HepG2 (cell line): ENCODE measurements around the gene DSTYK.

Experiments
- CBX2 ChIP-seq, 2 experiments: fragments of 200-600 bp in 1 of 2; sonication (generic); formaldehyde crosslinking in 1 of 2; IDR thresholded peaks; 2 replicates each; pipeline versions ENCODE4 v1.7.0 to v1.8.1; 2018 to 2022; ENCODE audit warnings: low read depth in 2 of 2, low read length in 1 of 2, mild to moderate bottlenecking in 1 of 2, missing genetic modification reagents in 1 of 2
- MTF1 ChIP-seq: sonication (generic); formaldehyde crosslinking; IDR thresholded peaks from 2 replicates; pipeline ENCODE4 v1.5.0; 2020; ENCODE audit warnings: missing genetic modification reagents
- NR2C2 ChIP-seq: sonication (generic); formaldehyde crosslinking; IDR thresholded peaks from 2 replicates; pipeline ENCODE4 v1.4.0; 2020; ENCODE audit warnings: missing genetic modification reagents, mild to moderate bottlenecking, moderate library complexity, borderline replicate concordance
- PAXIP1 ChIP-seq: sonication (generic); formaldehyde crosslinking; conservative IDR thresholded peaks from 2 replicates; pipeline ENCODE4 v1.4.0; 2020; ENCODE audit warnings: mild to moderate bottlenecking, missing genetic modification reagents, moderate library complexity
- PRDM4 ChIP-seq: sonication (generic); formaldehyde crosslinking; IDR thresholded peaks from 2 replicates; pipeline ENCODE4 v1.9.0; 2021; ENCODE audit warnings: missing genetic modification reagents, borderline replicate concordance
- RELA ChIP-seq: sonication (generic); formaldehyde crosslinking; IDR thresholded peaks from 2 replicates; pipeline ENCODE4 v1.4.0; 2020; ENCODE audit warnings: missing genetic modification reagents
- TBL1XR1 ChIP-seq: fragments of 150-350 bp; IDR thresholded peaks from 2 replicates; pipeline ENCODE4 v1.6.1; 2014; ENCODE audit warnings: borderline replicate concordance, low read length; ENCODE audit not compliant: partially characterized antibody
- YY1 ChIP-seq: IDR thresholded peaks from 2 replicates; pipeline ENCODE4 v1.6.1; 2011; ENCODE audit warnings: low read length, low read depth, moderate library complexity, mild to moderate bottlenecking; ENCODE audit not compliant: insufficient read depth, insufficient replicate concordance
- ZNF770 ChIP-seq: sonication (generic); formaldehyde crosslinking; IDR thresholded peaks from 2 replicates; pipeline ENCODE4 v1.5.0; 2020; ENCODE audit warnings: mild to moderate bottlenecking, missing genetic modification reagents
- ZSCAN20 ChIP-seq: sonication (generic); formaldehyde crosslinking; IDR thresholded peaks from 2 replicates; pipeline ENCODE4 v1.4.0; 2020; ENCODE audit warnings: missing genetic modification reagents, mild to moderate bottlenecking, borderline replicate concordance

GRCh38 chr1:205232945-205233397 is 21.5 kb upstream of the DSTYK start:
- TF ChIP-seq PAXIP1 (CRISPR knock-in tag): no peak
- no peak for TF ChIP-seq PRDM4 (CRISPR knock-in tag)
- no peak for TF ChIP-seq ZNF770
- TF ChIP-seq ZSCAN20 (CRISPR knock-in tag): no peak
- no peak for TF ChIP-seq YY1
- TF ChIP-seq MTF1 (CRISPR knock-in tag): no peak
- TF ChIP-seq TBL1XR1: no peak
- TF ChIP-seq RELA: no peak
- TF ChIP-seq NR2C2 (CRISPR knock-in tag): no peak
- no peak for TF ChIP-seq CBX2 (IDR thresholded peaks at IDR 0.05; ENCODE audit: low read depth, low read length)
- TF ChIP-seq CBX2 (CRISPR knock-in tag; IDR thresholded peaks at IDR 0.05; ENCODE audit: low read depth): no peak
